Renal cortical epithelial cell (primary cell): ENCODE measurements around the gene BTG2. TPM values are rescaled to one million over a fixed set of nuclear protein-coding genes. Genes with fewer than 3 reads are reported as not detected.
"Not testable (repeated sequence)": the region's sequence is repeated elsewhere in the genome, so short reads cannot be mapped to it uniquely, and the experiment has no call there.

ENCODE experiments used
- DNase-seq: peaks from one replicate; pipeline ENCODE4 v3.0.0-alpha.2; 2011; ENCODE audit warnings: low read depth
- total RNA-seq: library from RNA; depleted of rRNA; stranded (reverse); fragments of >200 nt; gene quantifications from 2 replicates; pipeline ENCODE4 v1.2.3, GENCODE V29; 2014

BTG2 gene, protein sequence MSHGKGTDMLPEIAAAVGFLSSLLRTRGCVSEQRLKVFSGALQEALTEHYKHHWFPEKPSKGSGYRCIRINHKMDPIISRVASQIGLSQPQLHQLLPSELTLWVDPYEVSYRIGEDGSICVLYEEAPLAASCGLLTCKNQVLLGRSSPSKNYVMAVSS
- total RNA-seq: 12.7 and 54.3 TPM in 2 replicates

- DNase-seq: peak; percentile 67
Measured at GRCh38 chr1:203304919-203305808, at the start of gene BTG2. TSS of gene BTG2 (plus strand) at chr1:203305519. CDS start at chr1:203305607, 88 bp downstream.

DNA sequence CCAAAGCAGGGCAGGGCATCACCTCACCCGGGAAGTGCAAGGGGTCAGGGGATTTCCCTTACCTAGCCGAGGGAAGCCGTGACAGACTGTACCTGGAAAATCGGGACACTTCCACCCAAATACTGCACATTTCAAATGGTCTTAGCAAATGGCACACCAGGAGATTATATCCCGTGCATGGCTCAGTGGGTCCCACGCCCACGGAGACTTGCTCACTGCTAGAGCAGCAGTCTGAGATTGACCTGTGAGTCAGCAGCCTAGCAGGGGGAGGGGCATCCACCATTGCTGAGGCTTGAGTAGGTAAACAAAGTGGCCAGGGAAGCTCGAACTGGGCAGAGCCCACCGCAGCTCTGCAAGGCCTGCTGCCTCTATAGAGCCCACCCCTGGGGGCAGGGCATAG is 48.7 kb upstream of the BTG2 start:
- not testable (repeated sequence) for DNase-seq

- DNase-seq: no peak
Measured at GRCh38 chr1:203263496-203263895, 41.8 kb upstream of the BTG2 start.

DNA sequence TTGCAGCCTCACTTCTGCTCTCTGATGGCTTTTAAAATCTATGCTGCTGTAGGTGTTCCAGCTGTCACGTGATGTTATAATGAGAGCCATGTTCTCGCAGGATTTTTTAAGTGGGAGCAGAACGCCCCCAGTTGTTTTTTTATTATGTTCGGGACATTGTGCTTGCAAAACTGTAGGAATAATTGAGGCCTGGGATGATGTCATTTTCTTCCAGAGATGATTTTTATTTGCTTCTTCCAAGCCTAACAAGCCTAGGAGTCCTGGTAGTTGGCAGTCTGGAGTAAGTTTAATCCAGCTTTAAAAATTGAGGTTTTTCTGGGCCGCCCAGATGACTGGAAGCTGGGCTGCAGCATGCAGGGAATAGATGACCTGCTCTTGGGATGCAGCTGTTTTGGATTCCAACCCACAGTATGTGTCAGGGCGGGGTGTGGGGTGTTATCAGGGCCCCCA is 41.2 kb upstream of the BTG2 start:
- no peak for DNase-seq

GRCh38 chr1:203265541-203265940 is 39.8 kb upstream of the BTG2 start:
- DNase-seq: no peak

GRCh38 chr1:203266140-203266539 is 39.2 kb upstream of the BTG2 start:
- not testable (repeated sequence) for DNase-seq

DNA sequence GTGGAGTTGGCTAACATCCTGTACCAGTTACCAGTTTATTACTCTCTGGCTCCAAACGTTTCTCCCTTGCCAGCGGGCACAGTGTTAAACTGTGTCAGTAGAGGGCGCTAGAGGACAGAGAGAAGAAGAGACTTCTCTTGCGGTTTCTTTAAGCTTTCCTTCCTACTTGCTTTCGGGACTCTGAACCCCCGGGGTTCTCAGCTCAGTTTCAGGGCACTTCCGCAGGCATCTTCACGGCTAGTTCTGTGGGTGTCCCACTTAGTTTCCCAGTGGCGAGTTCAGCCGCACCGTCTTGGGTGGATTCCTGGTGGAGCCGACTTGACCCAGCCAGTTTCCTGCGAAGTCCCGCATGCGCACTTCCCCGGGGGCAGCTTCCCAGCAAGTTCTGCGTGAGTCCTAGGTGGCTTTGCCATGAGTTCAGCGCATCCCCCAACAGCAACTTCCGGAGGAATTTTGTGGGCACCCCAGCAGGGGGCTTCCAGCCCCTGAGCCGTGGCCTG is 37.9 kb upstream of the BTG2 start:
- DNase-seq: peak; percentile 85

- DNase-seq: no peak
Measured at GRCh38 chr1:203267912-203268311, 37.4 kb upstream of the BTG2 start.

GRCh38 chr1:203268901-203269653 is 36.2 kb upstream of the BTG2 start:
- DNase-seq: peak; percentile 78

DNA sequence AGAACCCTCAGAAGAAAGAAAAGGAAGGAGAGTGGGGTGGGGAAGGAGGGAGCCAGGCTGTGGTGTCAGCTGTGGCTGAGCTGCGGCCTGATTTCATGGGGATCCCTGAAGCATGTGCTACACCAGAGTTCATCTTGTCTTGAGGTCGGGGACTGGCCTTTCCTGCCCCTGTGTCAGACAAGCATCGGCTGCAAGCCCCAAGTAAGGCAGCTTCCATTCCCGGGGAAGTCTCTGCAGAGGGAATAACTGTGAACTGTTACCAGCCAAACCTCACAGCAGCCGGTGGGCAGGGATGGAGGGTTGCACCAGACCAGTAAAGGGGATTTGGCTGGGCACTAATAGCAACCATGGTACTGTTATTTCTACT is 35.7 kb upstream of the BTG2 start:
- DNase-seq: no peak

DNA sequence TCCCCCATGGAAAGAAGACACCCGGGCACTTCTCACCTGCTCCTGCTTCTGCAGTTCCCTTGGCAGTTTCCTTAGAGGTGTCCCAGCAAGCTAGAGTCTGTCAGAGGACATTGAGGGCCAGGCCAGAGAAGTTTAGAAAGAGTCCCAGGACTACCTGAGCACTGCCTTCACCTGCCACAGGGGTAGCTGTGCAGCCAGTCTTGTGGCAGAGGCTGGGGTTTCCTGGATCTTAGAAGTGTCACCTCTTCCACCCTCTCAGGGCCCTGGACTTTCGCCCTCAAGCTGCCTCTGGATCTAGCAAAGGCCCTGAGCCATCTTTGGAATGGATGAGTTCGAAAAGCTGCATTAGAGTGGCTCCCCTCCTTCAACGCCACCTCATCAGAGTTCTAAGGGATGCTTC is 34.9 kb upstream of the BTG2 start:
- DNase-seq: no peak

- DNase-seq: peak; percentile 67
Measured at GRCh38 chr1:203271018-203271743, 34.1 kb upstream of the BTG2 start.

DNA sequence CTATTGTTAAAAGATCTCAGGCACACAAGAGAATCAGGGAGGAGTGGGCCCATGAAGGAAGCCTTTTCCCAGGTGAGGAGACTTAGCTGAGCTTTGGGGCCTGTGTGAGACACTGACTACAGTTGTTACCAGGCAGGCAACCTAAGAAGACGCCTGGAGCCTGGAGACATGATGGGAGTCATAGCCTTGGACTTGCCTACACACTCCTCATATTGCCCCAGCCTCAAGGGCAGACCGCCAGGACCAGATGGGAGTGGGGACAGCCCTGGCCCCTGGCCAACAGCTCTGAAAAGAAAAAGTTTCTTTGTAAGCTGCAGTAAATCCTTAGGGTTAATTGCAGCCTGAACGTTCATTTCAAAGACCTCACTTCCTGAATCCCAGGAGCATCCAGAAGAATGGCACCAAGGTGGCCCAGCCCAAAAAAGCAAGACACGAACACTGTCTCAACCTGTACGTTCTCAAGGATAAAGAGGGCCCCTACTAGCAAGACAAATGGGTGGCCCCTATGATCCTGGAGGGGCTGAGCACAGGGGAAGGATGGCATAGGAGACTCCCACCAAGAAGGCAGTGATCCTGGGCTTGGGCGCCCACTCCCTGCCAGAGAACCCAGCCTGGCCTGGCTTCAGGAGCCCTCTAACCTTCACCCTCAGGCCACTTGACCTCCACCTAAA is 33.2 kb upstream of the BTG2 start:
- DNase-seq: no peak

DNA sequence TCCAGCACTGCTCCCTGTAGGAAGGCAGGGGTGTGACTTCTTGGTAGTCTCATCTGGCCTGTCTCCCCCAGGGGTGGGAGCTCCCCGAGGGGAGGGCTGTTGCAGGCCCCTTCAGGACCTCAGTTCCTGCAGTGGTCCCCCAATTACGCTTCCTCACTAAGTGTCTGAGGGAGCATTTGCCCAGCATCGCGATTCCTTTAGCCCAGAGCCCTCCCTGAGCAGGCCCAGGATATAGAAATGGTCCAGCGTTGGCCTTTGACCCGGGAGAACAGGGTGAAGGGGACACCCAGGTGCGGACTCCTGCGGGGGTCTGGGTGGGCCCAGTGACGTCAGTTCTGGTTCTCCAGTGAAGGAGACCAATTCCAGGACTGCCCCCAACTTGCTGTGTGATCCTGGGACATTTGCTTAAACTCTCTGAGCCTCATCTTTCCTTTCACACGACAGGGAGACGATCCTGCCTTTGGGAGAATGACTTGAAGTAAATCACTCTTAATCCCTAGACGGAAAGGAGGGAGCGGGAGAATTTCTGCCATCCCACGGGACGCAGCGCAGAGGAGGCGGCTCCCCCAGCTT is 32.6 kb upstream of the BTG2 start:
- no peak for DNase-seq

DNA sequence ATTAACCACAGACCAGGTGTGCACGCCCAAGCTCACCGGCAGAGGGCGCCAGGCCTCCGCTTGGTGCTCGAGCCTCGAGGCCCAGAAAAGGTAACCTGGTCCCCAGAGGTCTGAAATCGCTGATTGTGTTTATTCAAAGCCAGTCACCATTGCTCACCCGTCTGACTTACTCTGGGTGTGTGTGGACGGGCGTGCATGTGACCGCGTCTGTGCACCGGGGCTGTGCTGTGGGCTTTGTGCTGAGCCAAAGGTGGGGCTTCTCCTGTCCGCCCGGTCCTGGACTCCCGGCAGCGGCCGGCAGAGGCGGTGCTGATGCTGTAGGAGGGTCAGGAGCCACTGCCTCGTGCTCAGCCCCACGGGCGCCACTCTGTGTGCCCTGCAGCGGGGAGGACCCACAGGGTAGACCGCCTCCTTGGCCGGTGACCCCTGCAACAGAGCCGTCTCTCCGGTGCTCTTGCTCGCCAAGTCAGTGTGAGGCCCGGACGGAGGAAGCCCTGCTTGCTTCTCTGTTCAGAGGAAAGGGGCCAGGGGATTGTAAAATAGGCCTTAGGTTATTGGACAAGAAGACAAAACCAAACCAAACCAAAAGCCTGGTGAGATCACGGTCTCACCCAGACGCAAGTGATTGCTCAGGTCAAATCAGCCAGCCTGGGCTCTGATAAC is 32.0 kb upstream of the BTG2 start:
- DNase-seq: peak; percentile 78

DNA sequence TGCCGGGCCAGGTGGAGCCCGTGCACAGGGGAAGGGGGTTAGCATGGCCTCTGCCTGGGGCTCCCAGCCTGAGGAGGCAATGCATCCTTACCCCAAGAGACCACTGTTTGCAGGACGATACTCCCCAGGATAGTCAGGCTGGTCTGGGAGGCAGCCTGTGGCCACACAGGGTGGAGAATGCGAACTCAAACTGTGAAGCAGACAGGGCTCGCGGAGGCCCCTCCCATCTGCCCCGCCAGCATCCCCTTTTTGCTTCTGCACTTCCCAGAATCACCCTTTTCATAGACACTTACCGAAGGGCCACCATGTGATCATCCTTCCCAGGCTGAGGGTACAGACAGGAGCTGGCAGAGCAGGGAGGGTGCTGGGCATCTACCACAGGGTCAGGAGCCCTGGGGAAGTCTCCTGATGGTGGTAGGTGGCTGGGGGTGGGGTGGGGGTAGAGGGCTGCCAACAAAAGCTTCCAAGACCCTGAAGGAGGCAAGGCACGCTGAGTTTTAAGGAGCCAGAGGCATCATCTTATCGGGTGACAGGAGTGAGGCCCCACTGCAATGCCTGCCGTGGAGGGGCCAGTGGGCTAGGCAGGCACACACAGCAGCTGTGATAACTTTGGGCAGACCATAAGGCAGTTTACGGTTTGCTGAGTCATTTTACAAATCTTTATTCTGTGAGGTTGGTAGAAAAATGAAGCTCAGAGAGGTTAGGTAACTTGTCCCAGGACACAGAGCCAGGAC is 31.3 kb upstream of the BTG2 start:
- no peak for DNase-seq

DNA sequence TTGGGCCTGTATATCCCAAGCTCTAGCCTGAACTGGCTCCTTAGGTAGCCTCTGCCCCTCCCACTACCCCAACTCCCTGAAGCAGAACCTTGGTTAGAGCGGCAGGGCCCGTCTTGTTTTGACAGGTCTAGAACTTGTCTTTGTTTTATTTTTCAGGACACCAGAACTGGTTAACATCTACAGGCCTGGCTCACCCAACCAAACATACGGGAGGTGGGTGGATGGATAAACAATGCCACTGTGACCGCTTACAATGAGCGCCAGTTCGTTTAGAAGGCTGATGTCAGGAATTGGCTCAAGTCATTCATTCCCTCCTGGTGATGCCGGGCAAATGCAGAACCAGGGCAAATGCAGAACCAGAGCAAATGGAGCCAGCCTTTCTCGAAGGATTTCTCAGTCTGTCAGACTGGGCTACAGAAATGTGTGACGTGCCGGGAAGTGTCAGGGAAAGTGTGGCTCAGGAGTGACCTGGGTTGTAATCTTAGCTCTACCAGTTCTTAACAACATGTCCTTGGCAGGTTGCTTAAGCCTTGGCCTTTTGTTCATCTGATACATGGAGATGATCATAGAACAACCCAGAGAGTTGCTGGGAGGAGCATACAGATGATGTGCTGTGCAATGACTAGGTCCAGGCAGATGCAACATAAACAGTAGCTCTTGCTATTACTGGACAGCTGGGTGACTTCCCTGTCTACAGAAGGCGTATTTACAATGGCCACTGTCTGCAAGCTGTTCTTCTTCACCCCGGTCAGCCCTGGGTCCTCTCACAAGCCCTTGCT is 30.5 kb upstream of the BTG2 start:
- no peak for DNase-seq

DNA sequence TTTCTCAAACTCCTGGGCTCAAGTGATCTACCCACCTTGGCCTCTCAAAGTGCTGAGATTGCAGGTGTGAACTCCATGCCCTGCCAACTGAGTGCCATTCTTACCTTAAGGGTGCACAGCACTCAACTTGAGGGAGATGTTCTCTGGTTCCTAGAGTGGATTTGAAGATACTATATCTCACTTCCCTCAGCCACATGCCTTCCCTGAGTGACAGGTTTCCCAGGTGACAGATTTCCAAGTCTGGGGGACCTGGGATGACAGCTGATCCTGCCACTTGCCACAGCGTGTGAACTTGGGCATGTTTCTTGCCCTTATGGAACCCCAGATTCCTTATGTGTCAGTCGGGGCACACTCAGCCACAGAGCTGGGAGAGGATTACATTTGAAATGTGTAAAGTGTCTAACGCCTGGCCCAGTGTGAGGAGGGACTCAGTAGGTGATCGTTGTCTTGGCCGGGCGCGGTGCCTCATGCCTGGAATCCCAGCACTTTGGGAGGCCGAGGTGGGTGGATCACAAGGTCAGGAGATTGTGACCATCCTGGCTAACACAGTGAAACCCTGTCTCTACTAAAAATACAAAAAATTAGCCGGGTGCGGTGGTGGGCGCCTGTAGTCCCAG is 29.6 kb upstream of the BTG2 start:
- DNase-seq: no peak
